Peyer's patch (tissue), 4 donors: Measurements from ENCODE around the gene BCKDHB.

Experiments
- CTCF ChIP-seq, 6 experiments: fragments of 450-650 bp in 4 of 6; fragments of 200-600 bp in 2 of 6; sonication (generic) in 1 of 6; IDR thresholded peaks; one replicate each; pipeline ENCODE4 v1.5.1; 2017 to 2019; ENCODE audit warnings: antibody characterized with exemption in 6 of 6, mild to moderate bottlenecking in 3 of 6, moderate library complexity in 1 of 6
- POLR2A ChIP-seq, 2 donors: fragments of 450-650 bp; IDR thresholded peaks; one replicate each; pipeline ENCODE4 v1.5.1; 2017; ENCODE audit warnings: antibody characterized with exemption in 2 of 2, mild to moderate bottlenecking in 2 of 2, moderate library complexity in 2 of 2

- TF ChIP-seq CTCF (IDR thresholded peaks at IDR 0.05): no peak
- TF ChIP-seq POLR2A (IDR thresholded peaks at IDR 0.05): no peak
These were observed 104.8 kb downstream of the BCKDHB start for GRCh38 chr6:80211286-80211685.
